Measurements from ENCODE around the gene CASP9.

CASP9 gene

DNA sequence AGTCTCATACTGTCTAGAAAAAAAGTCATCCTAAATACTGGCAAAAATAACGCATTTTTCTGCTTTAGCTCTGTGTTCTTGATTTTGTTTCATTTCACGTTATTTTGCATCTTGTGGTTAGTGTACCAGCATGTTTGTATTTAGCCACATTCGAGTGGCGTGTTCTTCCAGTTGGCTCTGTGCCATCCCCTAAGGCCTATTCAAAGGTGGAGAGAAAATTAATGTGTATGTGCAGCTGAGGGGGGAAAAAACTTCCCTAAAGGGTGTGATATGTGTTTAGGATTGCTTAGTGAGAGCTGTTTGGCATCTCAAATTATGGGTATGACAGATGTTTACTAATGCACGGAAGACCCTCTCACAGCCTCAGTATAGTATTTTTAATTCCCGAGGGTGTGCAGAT is 14.8 kb upstream of the CASP9 start:
- Histone ChIP-seq H3K4me1 (ENCODE audit: control insufficient read depth, insufficient read depth, low read length) (no peaks in the 10 kb centered on the region; the same call in 1 of the 2 replicates), H3K36me3 (ENCODE audit: control insufficient read depth in 2 of 2, insufficient read depth in 1 of 2, low read length in 2 of 2) (peaks cover 19 to 91% of the 10 kb centered on the region in 2 experiments; a peak in 2 of 3 replicates), H3K27ac (ENCODE audit: extremely low read depth, low read depth, low read length) (no peak overlapping the region), H3K4me3 (ENCODE audit: low read depth, low read length) (no peak overlapping the region), H3K9me3 (ENCODE audit: control insufficient read depth, insufficient read depth, low read depth, low read length) (no peaks in the 10 kb centered on the region)
- TF ChIP-seq, protein P1, sequence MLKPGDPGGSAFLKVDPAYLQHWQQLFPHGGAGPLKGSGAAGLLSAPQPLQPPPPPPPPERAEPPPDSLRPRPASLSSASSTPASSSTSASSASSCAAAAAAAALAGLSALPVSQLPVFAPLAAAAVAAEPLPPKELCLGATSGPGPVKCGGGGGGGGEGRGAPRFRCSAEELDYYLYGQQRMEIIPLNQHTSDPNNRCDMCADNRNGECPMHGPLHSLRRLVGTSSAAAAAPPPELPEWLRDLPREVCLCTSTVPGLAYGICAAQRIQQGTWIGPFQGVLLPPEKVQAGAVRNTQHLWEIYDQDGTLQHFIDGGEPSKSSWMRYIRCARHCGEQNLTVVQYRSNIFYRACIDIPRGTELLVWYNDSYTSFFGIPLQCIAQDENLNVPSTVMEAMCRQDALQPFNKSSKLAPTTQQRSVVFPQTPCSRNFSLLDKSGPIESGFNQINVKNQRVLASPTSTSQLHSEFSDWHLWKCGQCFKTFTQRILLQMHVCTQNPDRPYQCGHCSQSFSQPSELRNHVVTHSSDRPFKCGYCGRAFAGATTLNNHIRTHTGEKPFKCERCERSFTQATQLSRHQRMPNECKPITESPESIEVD (tag by site-specific recombination; IDR thresholded peaks at IDR 0.05) = 0 out of 2 replicates have a peak, but pooled peaks have one; percentile 33
- TF ChIP-seq ZNF707 (tag by site-specific recombination; IDR thresholded peaks at IDR 0.05) (no peak), ZBTB8A (tag by site-specific recombination; IDR thresholded peaks at IDR 0.05) (no peak), SP7 (tag by site-specific recombination; IDR thresholded peaks at IDR 0.05) (peak; percentile 40; the same call in 1 of the 2 replicates), ZNF24 (tag by site-specific recombination; IDR thresholded peaks at IDR 0.05) (no peak)
- TF ChIP-seq, protein P2, sequence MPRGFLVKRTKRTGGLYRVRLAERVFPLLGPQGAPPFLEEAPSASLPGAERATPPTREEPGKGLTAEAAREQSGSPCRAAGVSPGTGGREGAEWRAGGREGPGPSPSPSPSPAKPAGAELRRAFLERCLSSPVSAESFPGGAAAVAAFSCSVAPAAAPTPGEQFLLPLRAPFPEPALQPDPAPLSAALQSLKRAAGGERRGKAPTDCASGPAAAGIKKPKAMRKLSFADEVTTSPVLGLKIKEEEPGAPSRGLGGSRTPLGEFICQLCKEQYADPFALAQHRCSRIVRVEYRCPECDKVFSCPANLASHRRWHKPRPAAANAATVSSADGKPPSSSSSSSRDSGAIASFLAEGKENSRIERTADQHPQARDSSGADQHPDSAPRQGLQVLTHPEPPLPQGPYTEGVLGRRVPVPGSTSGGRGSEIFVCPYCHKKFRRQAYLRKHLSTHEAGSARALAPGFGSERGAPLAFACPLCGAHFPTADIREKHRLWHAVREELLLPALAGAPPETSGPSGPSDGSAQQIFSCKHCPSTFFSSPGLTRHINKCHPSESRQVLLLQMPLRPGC (tag by site-specific recombination; IDR thresholded peaks at IDR 0.05) = no peak
- ChIA-PET POLR2A (no interaction called here), CTCF (interaction anchor here (0.7 kb wide), 1 partner anchor 287 kb away, joined by 3 read pairs; no protein-coding TSS in a partner anchor)

DNA sequence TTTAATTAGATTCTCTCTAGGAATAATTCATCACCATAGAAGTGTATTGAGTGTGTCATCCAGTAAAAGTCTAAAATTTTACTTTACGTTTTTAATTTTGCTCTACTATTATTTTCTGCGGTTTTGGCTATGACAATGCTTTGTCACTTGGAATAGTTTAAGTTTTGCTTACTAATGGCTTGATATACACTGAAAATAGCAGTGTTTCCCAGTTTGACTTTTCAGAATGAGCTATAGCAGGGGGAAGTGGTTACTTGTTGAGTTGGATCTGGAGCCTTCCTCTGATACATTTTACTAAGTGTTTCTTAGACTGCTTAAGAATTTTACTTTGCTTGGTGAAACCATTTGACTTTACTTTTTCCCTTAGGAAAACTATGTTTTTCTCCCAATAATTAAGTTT is 7.7 kb upstream of the CASP9 start:
- peaks cover 17 to 50% of the 10 kb centered on the region in 2 experiments; a peak in 2 of 3 replicates for H3K36me3 ChIP-seq (ENCODE audit: control insufficient read depth in 2 of 2, insufficient read depth in 1 of 2, low read length in 2 of 2)
- CTCF ChIA-PET = no interaction called here
- H3K4me3 ChIP-seq (ENCODE audit: low read depth, low read length) = no peak overlapping the region
- no peaks in the 10 kb centered on the region for H3K4me1 ChIP-seq (ENCODE audit: control insufficient read depth, insufficient read depth, low read length)
- H3K27ac ChIP-seq (ENCODE audit: extremely low read depth, low read depth, low read length) = no peak overlapping the region
- H3K9me3 ChIP-seq (ENCODE audit: control insufficient read depth, insufficient read depth, low read depth, low read length) = no peaks in the 10 kb centered on the region
- POLR2A ChIA-PET = interaction anchor here (0.6 kb wide), 1 partner anchor 15 kb away, joined by 7 read pairs; no protein-coding TSS in a partner anchor
- TF ChIP-seq SCRT2 (tag by site-specific recombination; IDR thresholded peaks at IDR 0.05) (no peak), ZNF354C (tag by site-specific recombination; IDR thresholded peaks at IDR 0.05; ENCODE audit: borderline replicate concordance, low read depth) (no peak), ZNF133 (tag by site-specific recombination; IDR thresholded peaks at IDR 0.05) (no peak)
- TF ChIP-seq, protein P3, sequence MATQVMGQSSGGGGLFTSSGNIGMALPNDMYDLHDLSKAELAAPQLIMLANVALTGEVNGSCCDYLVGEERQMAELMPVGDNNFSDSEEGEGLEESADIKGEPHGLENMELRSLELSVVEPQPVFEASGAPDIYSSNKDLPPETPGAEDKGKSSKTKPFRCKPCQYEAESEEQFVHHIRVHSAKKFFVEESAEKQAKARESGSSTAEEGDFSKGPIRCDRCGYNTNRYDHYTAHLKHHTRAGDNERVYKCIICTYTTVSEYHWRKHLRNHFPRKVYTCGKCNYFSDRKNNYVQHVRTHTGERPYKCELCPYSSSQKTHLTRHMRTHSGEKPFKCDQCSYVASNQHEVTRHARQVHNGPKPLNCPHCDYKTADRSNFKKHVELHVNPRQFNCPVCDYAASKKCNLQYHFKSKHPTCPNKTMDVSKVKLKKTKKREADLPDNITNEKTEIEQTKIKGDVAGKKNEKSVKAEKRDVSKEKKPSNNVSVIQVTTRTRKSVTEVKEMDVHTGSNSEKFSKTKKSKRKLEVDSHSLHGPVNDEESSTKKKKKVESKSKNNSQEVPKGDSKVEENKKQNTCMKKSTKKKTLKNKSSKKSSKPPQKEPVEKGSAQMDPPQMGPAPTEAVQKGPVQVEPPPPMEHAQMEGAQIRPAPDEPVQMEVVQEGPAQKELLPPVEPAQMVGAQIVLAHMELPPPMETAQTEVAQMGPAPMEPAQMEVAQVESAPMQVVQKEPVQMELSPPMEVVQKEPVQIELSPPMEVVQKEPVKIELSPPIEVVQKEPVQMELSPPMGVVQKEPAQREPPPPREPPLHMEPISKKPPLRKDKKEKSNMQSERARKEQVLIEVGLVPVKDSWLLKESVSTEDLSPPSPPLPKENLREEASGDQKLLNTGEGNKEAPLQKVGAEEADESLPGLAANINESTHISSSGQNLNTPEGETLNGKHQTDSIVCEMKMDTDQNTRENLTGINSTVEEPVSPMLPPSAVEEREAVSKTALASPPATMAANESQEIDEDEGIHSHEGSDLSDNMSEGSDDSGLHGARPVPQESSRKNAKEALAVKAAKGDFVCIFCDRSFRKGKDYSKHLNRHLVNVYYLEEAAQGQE (tag by site-specific recombination; IDR thresholded peaks at IDR 0.05) = no peak

- CTCF ChIA-PET = interaction anchor here (0.7 kb wide), 1 partner anchor 207 kb away, joined by 3 read pairs; no protein-coding TSS in a partner anchor
- Histone ChIP-seq H3K9me3 (ENCODE audit: control insufficient read depth, insufficient read depth, low read depth, low read length) (no peaks in the 10 kb centered on the region), H3K36me3 (ENCODE audit: control insufficient read depth in 2 of 2, insufficient read depth in 1 of 2, low read length in 2 of 2) (peaks cover 10 to 43% of the 10 kb centered on the region in 2 experiments; a peak in 2 of 3 replicates), H3K4me3 (ENCODE audit: low read depth, low read length) (no peak overlapping the region), H3K27ac (ENCODE audit: extremely low read depth, low read depth, low read length) (no peak overlapping the region), H3K4me1 (ENCODE audit: control insufficient read depth, insufficient read depth, low read length) (peaks cover 1% of the 10 kb centered on the region; the same call in 1 of the 2 replicates)
- POLR2A ChIA-PET = no interaction called here
- TF ChIP-seq REPIN1 (tag by site-specific recombination; IDR thresholded peaks at IDR 0.05; ENCODE audit: low read depth) (no peak), ZSCAN16 (tag by site-specific recombination; IDR thresholded peaks at IDR 0.05) (no peak), ZNF350 (tag by site-specific recombination; IDR thresholded peaks at IDR 0.05) (no peak), ZNF629 (tag by site-specific recombination; IDR thresholded peaks at IDR 0.05) (no peak), ATF2 (tag by site-specific recombination; IDR thresholded peaks at IDR 0.05; ENCODE audit: low read depth) (no peak), ZNF660 (tag by site-specific recombination; IDR thresholded peaks at IDR 0.05) (no peak), ZNF302 (tag by site-specific recombination; IDR thresholded peaks at IDR 0.05; ENCODE audit: low read depth) (no peak)
- TF ChIP-seq, protein P4, sequence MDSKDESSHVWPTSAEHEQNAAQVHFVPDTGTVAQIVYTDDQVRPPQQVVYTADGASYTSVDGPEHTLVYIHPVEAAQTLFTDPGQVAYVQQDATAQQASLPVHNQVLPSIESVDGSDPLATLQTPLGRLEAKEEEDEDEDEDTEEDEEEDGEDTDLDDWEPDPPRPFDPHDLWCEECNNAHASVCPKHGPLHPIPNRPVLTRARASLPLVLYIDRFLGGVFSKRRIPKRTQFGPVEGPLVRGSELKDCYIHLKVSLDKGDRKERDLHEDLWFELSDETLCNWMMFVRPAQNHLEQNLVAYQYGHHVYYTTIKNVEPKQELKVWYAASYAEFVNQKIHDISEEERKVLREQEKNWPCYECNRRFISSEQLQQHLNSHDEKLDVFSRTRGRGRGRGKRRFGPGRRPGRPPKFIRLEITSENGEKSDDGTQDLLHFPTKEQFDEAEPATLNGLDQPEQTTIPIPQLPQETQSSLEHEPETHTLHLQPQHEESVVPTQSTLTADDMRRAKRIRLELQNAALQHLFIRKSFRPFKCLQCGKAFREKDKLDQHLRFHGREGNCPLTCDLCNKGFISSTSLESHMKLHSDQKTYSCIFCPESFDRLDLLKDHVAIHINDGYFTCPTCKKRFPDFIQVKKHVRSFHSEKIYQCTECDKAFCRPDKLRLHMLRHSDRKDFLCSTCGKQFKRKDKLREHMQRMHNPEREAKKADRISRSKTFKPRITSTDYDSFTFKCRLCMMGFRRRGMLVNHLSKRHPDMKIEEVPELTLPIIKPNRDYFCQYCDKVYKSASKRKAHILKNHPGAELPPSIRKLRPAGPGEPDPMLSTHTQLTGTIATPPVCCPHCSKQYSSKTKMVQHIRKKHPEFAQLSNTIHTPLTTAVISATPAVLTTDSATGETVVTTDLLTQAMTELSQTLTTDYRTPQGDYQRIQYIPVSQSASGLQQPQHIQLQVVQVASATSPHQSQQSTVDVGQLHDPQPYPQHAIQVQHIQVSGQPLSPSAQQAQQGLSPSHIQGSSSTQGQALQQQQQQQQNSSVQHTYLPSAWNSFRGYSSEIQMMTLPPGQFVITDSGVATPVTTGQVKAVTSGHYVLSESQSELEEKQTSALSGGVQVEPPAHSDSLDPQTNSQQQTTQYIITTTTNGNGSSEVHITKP (tag by site-specific recombination; IDR thresholded peaks at IDR 0.05) = no peak
Measured at GRCh38 chr1:15531003-15531402, 7.0 kb upstream of the CASP9 start.
